Measurements from ENCODE around the gene NME2. TPM values are rescaled to one million over a fixed set of nuclear protein-coding genes. Genes with fewer than 3 reads are reported as not detected.
A peak's percentile ranks its signal among the peaks of the same experiment; 100 is the strongest.

The NME2 gene
- total and polyA plus RNA-seq, 4 donors, result 90.2 to 777 (median 658) TPM

DNA sequence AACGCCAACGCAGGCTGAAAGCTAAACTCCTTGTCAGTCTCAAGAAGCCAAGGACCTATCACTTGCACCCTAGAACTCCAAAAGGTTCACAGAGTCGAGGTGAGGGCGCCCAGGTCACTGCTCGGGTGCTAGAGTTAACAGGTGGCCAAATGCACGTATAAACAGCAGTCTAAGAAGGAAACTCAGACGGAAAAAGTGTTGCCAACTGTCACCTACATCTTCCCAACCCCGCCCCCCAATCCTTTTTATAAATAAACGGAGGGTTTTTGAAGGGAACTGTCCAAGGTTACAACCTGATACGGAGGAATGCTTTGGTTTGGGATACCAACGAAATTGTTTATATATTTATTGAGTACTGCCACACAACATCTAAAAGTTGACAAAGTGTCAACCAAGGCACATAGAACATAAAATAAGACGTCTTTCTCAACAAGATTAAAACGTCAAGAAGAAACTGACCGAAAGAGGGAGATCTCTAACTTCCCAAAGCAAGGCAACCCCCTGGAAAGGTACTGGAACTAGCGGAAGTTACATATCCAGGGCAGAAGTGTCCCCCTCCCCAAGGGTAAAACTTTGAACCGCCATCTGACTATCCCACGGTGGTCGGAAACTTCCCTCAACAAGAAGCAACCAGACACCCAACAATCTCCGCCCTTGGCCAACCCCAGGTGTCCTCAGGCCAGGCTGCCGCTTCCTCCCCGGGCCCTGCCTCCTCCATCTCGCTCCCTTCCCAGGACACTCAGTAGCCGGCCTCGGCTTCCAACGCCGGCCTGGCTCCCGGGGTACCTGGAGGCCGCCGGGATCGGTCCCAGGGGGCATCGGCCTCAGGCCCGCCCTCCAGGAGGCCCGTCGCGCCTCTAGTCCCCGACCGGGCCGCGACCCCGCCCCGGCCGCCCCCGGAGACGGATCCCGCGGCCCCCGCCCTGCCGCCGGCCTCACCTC is 46.5 kb upstream of the NME2 start:
- WGBS, 2 donors, result 2% methylated on average over 38 to 49 of the region's 49 CpGs
- no peak for ATAC-seq (ENCODE audit: insufficient read depth, low FRiP score)
- peak; percentile 62 to 88 (median 86) for DNase-seq
- H3K36me3 ChIP-seq (ENCODE audit: control insufficient read depth in 4 of 4, insufficient read depth in 4 of 4, low read length in 4 of 4), result peaks cover 0 to 3% (median 0%) of the 10 kb centered on the region in 4 donors
- H3K9ac ChIP-seq (ENCODE audit: insufficient read depth in 1 of 2, low read length in 2 of 2), result peak overlapping the region; percentile 97 to 98
- H3K4me3 ChIP-seq, result peak overlapping the region; percentile 94
- H3K27me3 ChIP-seq (ENCODE audit: control insufficient read depth in 3 of 3, insufficient read depth in 3 of 3, low read length in 2 of 3), result no peaks in the 10 kb centered on the region
- H3K27ac ChIP-seq (ENCODE audit: low read depth in 1 of 2, low read length in 1 of 2), result peak overlapping the region; percentile 98 to 100
- peaks cover 5 to 24% (median 12%) of the 10 kb centered on the region in 5 donors for H3K4me1 ChIP-seq (ENCODE audit: control insufficient read depth in 5 of 5, insufficient read depth in 5 of 5, low read length in 5 of 5)
- no peaks in the 10 kb centered on the region for H3K9me3 ChIP-seq (ENCODE audit: control insufficient read depth in 4 of 4, insufficient read depth in 3 of 4, low read length in 3 of 4)
- TF ChIP-seq, protein P1, sequence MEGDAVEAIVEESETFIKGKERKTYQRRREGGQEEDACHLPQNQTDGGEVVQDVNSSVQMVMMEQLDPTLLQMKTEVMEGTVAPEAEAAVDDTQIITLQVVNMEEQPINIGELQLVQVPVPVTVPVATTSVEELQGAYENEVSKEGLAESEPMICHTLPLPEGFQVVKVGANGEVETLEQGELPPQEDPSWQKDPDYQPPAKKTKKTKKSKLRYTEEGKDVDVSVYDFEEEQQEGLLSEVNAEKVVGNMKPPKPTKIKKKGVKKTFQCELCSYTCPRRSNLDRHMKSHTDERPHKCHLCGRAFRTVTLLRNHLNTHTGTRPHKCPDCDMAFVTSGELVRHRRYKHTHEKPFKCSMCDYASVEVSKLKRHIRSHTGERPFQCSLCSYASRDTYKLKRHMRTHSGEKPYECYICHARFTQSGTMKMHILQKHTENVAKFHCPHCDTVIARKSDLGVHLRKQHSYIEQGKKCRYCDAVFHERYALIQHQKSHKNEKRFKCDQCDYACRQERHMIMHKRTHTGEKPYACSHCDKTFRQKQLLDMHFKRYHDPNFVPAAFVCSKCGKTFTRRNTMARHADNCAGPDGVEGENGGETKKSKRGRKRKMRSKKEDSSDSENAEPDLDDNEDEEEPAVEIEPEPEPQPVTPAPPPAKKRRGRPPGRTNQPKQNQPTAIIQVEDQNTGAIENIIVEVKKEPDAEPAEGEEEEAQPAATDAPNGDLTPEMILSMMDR (IDR thresholded peaks at IDR 0.05; ENCODE audit: control extremely low read depth, extremely low read depth), result no peak

- TF ChIP-seq, protein P1 (IDR thresholded peaks at IDR 0.05; ENCODE audit: control extremely low read depth, extremely low read depth), result no peak
- H3K9me3 ChIP-seq (ENCODE audit: control insufficient read depth in 4 of 4, insufficient read depth in 3 of 4, low read length in 3 of 4), result no peaks in the 10 kb centered on the region
- H3K9ac ChIP-seq (ENCODE audit: insufficient read depth in 1 of 2, low read length in 2 of 2), result peak overlapping the region; percentile 93 to 98
- H3K27me3 ChIP-seq (ENCODE audit: control insufficient read depth in 3 of 3, insufficient read depth in 3 of 3, low read length in 2 of 3), result no peaks in the 10 kb centered on the region
- ATAC-seq (ENCODE audit: insufficient read depth, low FRiP score) (peak; percentile 9), DNase-seq (peak in 1 of 3 donors; percentile 44)
- H3K27ac ChIP-seq (ENCODE audit: low read depth in 1 of 2, low read length in 1 of 2), result peak overlapping the region; percentile 98 to 100
- H3K4me3 ChIP-seq, result peak overlapping the region; percentile 94
- 0 to 1% methylated on average over 34 to 42 of the region's 42 CpGs for WGBS, 2 donors
- peaks cover 0 to 3% (median 0%) of the 10 kb centered on the region in 4 donors for H3K36me3 ChIP-seq (ENCODE audit: control insufficient read depth in 4 of 4, insufficient read depth in 4 of 4, low read length in 4 of 4)
- peaks cover 5 to 24% (median 12%) of the 10 kb centered on the region in 5 donors for H3K4me1 ChIP-seq (ENCODE audit: control insufficient read depth in 5 of 5, insufficient read depth in 5 of 5, low read length in 5 of 5)
Measured at GRCh38 chr17:51120357-51120738, 45.9 kb upstream of the NME2 start.

DNA sequence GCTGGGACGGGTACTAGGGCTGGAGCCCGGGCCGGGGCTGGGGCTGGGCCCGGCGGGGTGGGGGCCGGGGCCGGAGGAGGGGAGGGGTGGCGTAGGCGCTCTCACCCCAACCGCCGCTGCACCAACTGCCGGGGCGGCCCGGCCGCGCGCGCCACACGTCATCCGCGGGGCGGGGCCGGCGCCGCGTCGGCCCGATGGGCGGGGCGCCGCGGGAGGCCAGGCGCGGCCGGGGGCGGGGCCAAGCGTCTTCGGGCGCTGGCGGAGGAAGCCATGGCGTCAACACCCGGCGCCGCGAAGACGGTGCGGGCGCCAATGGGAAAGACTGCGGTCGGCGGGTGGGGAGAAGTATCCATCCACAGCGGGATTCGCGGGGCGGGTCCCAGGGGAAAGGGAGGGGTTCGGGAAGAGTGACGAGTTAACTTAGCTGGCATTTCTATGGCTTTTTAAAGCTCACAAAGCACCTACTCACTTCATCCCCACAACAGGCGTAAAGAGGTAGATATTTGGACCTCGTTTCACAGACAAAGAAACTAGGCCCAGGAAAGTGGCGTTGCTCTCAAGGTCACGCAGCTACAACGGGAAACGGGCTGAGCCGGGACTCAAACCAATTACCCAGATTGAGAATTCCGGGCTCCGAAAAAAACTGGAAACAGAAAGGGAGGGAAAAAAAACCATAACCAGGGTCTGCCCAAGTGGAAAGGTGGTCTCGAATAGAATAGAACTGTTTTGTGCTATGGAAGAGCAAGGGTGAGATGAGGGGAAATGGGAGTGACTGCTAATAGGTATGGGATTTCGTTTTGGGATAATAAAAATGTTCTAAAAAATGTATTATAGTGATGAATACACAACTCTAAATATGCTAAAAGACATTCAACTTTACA is 45.2 kb upstream of the NME2 start, which contains the start of gene SPAG9:
Gene SPAG9, minus strand, starts transcription at position 130 of the 881 bp plus-strand sequence. CDS start 212 bp downstream, outside the sequence.
- TF ChIP-seq, protein P1 (IDR thresholded peaks at IDR 0.05; ENCODE audit: control extremely low read depth, extremely low read depth), result no peak
- DNase-seq (peak; percentile 97 to 98 (median 98)), ATAC-seq (ENCODE audit: insufficient read depth, low FRiP score) (peak; percentile 89)
- peaks cover 0 to 3% (median 0%) of the 10 kb centered on the region in 4 donors for H3K36me3 ChIP-seq (ENCODE audit: control insufficient read depth in 4 of 4, insufficient read depth in 4 of 4, low read length in 4 of 4)
- peak within 1 kb of the TSS; percentile 94 for H3K4me3 ChIP-seq
- no peaks in the 10 kb centered on the region for H3K9me3 ChIP-seq (ENCODE audit: control insufficient read depth in 4 of 4, insufficient read depth in 3 of 4, low read length in 3 of 4)
- no peaks in the 10 kb centered on the region for H3K27me3 ChIP-seq (ENCODE audit: control insufficient read depth in 3 of 3, insufficient read depth in 3 of 3, low read length in 2 of 3)
- peak within 1 kb of the TSS; percentile 98 to 100 for H3K27ac ChIP-seq (ENCODE audit: low read depth in 1 of 2, low read length in 1 of 2)
- 1% methylated on average over 38 to 68 of the region's 68 CpGs for WGBS, 2 donors
- H3K9ac ChIP-seq (ENCODE audit: insufficient read depth in 1 of 2, low read length in 2 of 2), result peak within 1 kb of the TSS; percentile 97 to 98
- peaks cover 4 to 24% (median 12%) of the 10 kb centered on the region in 5 donors for H3K4me1 ChIP-seq (ENCODE audit: control insufficient read depth in 5 of 5, insufficient read depth in 5 of 5, low read length in 5 of 5)
